GM18508 (cell line): ENCODE measurements around the gene DNAJC13.

Experiments used
- ATAC-seq: cut with Tn5 transposase; IDR thresholded peaks from one replicate; pipeline ENCODE4 v1.9.1; 2021; ENCODE audit warnings: moderate number of reproducible peaks; ENCODE audit not compliant: insufficient read depth, unreplicated experiment

DNAJC13 gene

DNA sequence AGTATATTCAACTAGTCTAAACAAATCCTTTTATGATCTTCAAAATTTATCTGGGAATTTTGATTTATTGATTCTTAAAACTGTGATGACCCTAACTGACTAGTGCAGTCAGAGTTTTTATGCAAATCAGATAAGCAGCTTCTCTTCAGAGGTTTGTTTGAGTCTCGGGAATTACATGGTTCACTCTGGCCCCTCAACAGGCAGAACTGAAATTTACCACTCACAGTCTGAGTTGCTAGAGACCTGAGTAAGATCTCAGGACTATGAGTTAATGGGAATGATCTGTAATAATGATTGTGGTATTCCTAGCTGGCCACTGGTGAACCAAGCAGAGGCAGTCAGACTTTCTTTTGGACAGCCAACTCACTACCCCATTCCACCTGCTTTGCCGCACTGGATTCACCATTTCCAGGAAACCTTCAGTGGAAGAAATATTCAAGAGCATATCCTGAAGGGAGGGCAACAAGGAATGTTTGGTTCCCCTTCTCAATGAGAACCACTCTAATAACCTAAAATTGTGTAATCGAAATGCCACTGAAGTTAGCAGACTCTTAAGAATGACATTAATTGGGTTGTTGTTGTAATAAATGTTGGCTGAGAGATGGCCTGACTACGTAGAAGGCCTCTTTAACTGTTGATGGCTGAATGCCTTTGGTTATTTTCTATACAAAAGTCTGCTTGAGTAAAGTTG lies 11.5 kb upstream of the DNAJC13 start:
- no peak for ATAC-seq

DNA sequence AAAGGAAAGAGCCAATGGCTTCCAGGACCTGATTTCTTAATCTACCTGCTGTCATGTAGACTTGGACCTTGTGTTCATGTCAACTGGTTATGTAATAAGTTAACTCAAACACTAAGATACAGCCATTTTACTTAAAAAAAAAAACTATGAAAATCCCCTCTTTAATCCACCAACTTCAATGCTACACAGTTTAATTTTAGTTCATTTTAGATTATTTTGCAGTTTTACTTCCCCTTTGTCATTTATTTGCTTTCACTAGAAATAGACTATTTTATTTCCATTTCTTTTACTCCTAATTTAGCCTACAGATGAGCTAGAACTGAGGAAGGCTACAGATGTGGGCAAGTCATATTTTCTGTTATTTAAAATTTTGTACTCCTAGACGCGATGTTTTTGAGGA lies 10.7 kb upstream of the DNAJC13 start:
- ATAC-seq: no peak

DNA sequence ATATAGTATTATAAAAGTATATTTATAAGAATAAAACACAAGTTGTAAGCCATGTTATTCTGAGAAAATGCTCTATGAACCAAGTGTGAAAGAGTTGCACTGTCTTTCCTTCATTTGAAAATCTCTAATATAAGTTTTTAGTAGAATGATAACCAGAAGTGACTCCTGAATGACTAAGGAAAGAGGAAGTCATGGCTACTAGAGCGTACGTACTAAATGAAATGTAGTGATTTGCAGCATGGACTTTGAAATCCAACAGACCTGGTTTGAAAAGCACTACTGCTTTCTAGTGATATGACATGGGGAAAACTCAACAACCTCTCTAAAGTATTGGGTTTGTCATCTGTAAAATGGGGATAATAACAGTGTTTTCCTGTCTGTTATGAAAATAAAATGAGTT lies 10.3 kb upstream of the DNAJC13 start:
- ATAC-seq: no peak

DNA sequence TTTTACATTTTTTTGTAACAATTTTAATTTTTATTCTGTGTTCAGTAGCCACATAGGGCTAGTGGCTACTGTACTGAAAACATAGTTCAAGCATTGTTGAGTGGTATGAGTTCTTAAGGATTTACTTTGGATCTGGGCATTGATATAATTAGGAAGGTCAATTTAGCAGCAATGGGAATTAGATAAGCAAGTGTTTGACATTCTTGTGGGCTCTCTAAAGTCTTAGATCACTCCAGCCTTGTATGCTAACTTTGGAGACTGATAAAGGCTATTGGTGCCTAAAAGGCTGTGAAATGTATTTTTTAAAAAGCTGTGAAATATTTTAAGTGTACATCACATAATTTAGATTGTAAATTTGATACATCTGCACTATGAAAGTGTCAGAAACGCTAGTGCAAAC lies 2.5 kb upstream of the DNAJC13 start:
- no peak for ATAC-seq

DNA sequence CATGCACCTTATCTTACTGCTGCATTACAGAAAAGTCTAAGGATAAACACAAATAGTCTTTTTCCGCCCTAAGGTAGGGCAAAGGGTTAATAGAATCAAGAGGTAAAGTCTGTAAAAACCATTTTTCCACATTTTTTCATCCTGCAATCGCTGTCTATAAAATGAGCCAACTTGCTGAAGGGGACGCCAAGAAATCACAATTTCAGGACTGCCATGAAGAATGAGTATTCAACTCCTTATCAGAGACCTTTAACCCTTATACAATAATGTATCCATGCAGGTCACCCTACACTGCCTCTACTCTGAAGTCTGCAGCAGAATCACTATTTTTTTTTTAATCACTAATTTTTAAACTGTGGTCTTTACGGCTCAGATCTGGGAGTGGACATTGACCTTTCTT lies 1.1 kb upstream of the DNAJC13 start:
- no peak for ATAC-seq

DNA sequence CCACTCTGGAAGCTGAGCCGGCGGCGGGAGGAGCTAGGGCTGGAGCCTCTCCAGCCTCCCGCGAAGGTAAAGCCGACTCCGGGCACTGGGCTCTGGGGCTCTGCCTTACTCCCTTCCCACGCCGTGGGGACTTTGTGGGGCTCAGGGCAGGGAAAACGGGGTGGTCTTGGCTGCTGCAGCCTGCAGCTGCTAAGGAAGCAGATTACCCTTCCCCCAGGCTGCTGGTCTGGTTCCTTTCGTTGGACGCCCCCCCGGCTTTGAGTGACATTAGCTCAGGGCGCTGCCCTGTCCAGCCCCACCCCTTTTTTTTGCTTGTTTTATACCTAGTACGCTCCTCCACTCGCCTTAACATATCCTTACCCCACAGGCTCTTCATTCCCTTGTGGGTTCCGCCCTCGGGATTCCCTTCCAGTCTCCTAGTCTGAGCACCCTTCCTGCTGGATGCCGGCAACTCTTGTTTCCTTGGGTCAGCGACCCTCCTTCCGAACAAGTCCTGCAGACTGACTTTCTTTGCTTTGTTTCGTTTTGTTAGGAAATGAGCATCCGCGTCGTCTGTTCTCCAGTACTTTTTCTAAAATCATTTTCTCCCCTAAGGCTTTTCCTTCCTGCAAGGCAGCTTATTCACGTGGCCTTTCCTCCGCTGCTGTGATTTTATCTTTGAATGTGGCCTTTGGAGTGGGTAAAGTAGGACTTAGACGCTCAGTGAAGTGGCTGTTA lies 551 bp downstream of the DNAJC13 start:
- peak; percentile 25 for ATAC-seq

DNA sequence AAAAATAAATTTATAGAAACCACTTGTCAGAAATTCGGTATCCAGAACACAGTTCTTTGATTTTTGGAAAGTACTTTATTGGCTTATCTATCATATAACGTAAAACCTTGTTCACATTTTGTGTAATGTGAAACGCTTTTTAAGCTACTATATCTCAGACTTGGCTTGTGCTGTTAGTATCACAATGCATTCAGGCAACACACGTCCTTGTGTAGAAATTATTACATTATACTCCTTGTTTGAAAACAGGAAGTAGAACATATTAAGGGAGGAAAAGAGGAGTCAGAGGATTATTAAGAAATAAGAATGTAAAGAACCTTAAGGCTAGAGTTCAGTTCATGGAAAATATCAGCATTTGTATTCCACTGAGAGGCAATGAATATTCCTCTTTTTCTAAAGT lies 1.6 kb downstream of the DNAJC13 start:
- ATAC-seq: no peak

DNA sequence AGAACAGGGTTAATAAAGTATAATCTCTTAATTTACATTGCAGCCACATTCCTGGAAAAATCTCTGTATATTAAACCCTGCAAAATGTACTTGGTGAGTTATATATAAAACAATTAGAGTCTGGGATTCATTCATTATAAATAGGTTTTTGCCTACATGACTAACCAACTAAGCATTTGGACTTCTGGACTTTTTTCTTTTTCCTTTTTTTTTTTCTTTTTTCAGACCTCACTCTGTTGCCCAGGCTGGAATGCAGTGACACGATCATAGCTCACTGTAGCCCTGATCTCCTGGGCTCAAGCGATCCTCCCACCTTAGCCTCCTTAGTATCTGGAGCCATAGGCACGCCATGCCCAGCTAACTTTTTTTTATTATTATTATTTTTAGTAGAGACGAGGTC lies 4.5 kb downstream of the DNAJC13 start:
- ATAC-seq: no peak

DNA sequence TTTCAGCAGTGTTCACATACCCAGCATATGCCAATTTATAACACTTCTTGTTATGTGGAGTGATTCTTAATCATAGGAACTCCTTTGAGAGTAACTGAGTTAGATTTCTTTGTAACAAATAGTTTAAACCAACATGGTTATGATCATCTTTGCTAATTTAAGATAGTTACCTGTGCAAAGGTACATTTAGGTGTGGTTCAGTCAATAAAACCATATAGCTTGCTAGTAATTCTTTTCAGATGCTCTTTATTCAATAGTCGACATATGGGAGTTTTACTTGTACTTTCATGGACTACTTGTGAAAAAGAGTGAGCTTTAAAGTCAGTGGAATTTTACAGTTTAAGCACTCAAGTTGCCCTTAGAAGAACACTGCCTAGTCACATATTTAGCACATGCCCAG lies 5.2 kb downstream of the DNAJC13 start:
- ATAC-seq: no peak

DNA sequence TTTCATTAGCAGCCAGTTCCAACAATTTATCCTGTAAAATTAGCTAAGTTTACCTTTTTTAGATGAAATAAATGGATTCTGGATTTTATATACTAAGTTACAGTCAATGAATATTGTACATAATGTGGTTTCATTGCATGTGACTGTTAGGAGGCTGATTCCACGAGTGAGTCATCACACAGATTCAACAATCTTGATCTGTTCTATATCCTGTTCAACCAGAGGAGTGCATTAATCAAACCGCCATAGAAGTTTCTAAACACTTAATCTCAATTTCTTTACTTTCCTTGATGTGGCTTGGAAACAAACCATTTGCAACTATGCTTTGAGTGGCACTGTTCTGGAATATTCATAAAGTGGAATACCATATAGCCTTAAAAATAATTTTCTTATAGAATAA lies 15.3 kb downstream of the DNAJC13 start:
- no peak for ATAC-seq

DNA sequence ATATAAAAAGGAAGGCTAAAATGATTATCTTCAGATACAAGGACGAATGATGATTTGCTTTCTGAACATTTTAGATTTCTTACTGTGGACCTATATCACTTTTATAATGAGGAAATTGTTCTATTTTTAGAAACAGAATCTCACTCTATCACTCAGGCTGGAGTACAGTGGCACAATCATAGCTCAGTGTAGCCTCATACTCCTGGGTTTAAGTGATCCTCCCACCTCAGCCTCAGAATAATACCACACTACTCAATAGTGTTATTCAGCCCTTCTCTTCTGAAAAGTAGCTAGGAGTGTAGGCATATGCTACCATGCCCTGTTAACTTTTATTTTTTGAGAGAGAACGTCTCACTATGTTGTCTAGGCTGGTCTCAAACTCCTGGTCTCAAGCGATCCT lies 15.8 kb downstream of the DNAJC13 start:
- ATAC-seq: no peak

DNA sequence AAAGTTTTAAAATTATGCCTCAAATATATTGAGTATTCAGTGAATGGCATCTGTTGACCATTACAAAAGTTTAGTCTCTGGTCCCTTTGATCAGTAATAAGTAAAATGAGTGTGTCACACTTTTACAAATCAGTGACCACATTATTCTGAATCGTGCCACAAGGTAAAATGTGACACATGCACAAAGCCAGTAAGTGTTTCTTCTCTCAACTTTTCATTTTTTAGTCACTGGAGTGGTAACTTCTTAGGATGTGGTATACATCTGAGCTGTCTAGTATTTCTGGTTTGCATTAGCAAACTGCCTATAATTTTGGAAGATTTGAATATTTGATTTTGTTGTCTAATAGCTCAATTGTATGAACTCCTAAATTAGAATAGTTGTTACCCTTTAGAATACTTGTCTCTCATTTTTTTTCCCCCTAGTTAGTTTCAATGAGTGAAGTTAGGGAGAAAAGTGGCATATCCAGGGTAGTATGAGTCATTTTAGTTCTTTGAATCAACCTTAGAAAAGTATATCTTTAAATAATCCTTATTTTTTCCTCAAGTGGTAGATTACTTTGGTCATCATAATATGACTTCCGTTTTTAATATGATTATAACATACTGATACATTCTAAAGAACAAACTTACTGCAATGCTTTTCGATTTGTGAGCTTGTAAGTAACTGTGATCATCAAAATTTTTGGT lies 18.1 kb downstream of the DNAJC13 start:
- no peak for ATAC-seq

DNA sequence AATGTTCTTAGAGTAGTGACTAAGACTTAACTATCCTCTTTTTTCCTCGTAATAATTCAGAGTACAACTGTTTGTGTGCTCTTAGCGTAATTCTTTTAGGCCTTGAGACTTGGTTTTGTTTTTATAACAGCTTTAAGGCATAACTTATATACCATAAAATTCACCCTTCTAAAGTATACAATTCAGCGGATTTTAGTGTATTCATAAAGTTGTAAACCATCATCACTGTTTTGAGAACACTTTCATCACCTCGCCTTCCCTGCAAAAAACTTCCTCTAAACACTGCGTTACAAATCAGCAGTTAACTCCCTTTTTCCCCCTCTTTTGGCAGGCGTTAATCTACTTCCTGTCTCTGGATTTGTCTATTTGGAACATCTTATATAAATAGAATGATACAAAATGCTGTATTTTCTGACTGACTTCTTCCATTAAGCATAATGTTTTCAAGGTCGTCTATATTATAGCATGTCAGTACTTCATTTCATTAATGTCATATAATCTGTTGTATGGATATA lies 18.7 kb downstream of the DNAJC13 start:
- no peak for ATAC-seq

DNA sequence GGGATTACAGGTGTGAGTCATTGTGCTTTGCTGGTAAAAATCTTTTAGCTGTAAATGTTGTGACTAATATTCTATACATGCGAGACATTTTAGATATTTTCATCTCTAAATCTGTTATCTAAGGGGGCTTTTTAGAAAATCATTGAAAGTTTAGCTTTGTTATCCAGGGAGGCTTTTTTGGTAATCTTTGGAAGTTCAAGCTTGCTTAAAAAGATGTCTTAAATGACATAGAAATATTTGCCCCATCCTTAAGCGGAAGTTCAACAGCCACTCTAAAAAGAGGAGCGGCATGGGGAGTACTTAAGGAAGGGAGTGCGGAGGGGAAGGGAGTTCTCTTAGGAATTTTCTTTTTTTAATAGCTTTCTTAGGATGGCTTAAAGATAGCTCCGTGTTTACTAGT lies 26.1 kb downstream of the DNAJC13 start:
- ATAC-seq: no peak

DNA sequence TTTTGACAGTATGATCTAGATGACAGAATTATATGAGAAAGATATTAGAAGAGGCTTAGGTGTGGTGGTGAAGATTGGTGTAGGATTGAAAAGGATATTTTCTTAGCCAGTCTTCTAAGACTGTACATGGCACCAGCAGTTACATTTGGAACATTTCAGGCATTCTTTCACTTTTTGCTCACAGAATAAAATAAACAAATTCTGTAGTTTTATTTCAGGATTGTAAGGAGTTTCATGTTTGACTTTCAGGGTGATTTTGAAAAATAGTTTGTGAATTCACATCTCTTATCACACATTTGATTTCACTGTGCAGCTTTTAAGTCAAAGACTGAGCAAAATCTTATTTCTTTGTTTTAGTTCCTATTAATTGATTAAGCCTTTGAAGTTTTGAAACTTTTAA lies 27.1 kb downstream of the DNAJC13 start:
- ATAC-seq: no peak

DNA sequence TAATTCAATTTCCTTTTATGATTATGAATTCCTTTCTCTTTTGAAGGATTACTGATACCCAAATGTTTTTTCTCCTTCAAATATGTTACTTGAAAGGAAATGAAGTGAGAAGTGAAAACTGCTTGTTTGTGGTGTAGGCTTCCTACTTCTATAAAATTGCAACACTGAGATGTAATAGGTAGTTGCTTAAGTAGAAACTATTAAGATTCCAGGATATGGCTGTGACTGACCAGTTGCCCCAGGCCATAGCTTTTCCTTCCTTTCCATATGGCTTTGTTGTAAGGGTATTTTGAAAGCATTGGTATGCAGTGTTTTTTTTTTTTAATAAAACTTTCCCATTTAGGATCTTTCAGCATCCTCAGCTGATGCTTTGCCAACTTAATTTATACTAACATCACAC lies 28.5 kb downstream of the DNAJC13 start:
- no peak for ATAC-seq

DNA sequence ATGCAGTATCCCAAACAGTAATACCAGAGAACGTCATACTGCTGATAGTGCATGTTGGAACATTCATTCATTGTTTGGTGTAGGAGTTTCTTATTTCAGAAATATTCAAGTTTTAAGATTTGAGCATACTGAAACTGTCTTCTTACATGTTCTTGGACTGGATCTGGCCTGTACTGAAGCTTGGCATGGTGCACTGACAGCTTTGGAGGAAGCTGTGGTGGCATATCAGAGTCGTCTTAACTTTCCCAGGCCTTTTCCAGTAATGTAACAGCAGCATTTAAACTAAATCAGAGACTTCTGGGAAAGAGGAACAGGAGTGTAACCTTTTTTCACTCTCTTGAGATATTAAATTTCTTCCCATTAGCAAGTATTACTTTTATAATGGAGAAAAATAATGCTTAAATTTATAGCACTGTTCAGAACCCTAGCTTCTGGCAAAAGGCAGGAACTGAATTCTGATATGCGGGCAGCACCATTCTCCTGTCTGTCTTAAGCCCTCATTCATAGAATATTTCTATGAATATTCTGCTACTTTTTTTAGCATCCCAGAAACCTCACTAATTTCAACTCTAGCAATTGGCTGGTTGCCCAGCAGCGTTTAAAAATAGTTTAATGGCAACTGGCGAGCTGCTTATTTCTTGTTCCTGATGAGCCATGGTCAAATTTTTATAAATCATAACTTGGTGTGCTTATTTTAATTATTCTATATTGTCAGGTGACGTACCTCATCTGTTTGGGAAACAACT lies 31.1 kb downstream of the DNAJC13 start:
- ATAC-seq: no peak

DNA sequence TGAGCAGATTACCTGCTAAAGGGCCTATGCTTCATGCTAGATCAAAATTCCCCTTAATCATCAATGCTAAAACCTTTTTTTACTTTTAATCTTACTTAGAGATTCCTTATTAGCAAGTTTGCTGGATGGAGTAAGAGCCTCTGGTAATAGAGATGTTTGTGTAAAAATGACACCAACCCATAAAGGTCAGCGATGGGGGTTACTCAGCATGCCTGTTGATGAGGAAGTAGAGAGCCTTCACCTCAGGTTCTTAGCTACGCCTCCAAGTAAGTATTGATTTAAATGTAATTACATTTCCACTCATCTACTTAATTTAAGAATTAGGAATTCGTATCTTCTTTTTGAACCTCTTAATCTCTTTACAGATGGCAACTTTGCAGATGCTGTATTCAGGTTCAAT lies 38.8 kb downstream of the DNAJC13 start:
- no peak for ATAC-seq

DNA sequence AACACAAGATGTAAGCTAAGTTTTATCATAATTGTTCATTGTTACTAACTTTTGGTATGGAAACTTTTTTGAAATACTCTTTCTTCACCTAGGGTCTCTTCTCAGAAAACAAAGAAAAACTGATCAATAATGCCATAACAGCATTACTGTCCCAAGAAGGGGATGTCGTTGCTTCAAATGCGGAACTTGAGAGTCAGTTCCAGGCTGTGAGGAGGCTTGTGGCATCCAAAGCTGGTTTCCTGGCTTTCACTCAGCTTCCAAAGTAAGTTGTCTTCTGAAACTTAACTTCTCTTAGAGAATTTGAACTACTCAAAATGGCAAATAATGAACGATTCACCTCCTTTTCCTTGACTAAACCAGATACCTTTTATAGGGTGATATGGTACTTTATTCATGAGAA lies 39.3 kb downstream of the DNAJC13 start:
- ATAC-seq: no peak

DNA sequence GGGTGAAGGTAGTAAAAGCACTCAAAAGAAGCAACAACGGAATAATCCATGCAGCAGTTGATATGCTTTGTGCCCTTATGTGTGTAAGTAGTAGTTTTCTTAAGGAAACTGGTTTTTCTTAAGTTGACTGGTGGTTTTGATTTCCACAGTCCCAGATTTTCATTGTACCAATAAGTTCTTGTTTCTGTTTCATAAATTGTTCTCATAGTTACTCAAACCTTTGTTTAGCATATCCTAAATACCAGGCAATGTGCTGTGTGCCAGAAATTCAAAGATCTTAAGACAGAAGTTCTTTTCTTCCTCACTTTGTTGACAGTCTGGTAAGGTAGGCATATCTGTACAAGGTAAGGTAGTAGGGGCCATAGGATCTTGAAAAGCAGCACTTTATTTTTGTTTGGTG lies 40.0 kb downstream of the DNAJC13 start:
- no peak for ATAC-seq

DNA sequence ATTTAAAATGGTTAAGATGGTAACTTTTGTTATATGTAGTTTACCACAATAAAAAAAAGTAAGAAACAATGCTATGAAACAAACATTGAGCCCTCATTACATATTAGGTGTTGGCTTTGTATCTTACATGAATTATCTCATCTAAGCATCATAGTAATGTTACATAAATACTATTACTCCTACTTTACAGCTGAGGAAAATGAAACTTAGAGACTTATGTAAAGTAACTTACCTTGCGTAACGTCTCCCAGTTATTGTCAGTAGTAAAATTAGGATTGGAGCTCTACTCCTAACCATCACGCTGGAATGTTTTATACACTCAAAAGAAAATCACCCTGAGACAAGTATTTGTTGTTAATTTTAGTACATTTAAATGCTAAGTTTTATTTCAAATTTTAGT lies 42.2 kb downstream of the DNAJC13 start:
- ATAC-seq: no peak
